AG04449 (cell line): ENCODE results near the gene GABBR2.

Experiments
- CTCF ChIA-PET: fragments of 350-600 bp; formaldehyde crosslinking; extraction: SDS; loops from one replicate; lab custom pipeline; 2021; ENCODE audit warnings: antibody characterized with exemption; lab: Yijun Ruan, JAX
- POLR2A ChIA-PET: fragments of 400-600, 350-600 bp; formaldehyde crosslinking; extraction: SDS; loops from one replicate; lab custom pipeline; 2020; ENCODE audit warnings: antibody characterized with exemption, inconsistent platforms; lab: Yijun Ruan, JAX
- DNase-seq: peaks from one replicate; pipeline ENCODE4 v3.0.0-alpha.2; 2010; ENCODE audit warnings: low read depth, low spot score
- H3K4me3 ChIP-seq: 2 replicates; pipeline ENCODE4 v1.5.1; 2011; ENCODE audit warnings: low read depth, mild to moderate bottlenecking, control low read depth, low read length
- TF ChIP-seq, protein P1 (sequence below): IDR thresholded peaks from one replicate; pipeline ENCODE4 v1.5.1; 2011; ENCODE audit warnings: mild to moderate bottlenecking, moderate library complexity, low read length, control low read depth, inconsistent platforms; ENCODE audit not compliant: insufficient read depth; ENCODE audit errors: missing control alignments

The GABBR2 gene

DNA sequence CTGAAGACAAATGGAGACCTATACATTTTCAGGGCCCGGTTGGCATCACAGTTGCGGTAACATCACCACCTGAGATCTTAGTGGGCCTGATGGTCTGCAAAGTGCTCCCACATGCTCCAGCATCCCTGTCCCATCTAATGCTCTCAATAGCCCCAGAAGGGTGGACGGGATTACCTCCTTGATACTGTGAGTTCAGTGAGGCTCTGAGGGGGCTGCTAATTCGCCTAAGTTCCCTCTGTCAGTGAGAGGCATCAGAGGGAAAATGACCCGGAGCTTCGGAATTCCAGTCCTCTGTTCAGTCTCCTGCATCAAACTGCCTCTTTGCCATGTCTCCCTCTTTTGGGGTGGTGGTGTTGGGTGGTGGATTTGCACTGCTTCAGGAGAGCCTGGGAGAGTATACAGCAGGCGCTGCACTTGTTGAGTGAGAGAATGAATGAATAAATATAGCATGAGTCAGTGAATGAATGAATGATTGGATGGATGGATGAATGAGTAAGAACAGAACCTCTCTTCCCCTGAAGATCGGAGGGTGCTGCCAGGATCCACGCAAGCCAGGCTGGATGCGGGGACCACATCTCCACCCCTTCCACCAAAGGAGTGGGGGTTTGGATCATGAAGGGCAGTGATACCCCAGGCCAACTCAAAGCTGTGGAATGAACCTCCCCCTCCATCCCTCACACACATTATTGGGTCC lies 141.0 kb downstream of the GABBR2 start:
- TF ChIP-seq, protein P1, sequence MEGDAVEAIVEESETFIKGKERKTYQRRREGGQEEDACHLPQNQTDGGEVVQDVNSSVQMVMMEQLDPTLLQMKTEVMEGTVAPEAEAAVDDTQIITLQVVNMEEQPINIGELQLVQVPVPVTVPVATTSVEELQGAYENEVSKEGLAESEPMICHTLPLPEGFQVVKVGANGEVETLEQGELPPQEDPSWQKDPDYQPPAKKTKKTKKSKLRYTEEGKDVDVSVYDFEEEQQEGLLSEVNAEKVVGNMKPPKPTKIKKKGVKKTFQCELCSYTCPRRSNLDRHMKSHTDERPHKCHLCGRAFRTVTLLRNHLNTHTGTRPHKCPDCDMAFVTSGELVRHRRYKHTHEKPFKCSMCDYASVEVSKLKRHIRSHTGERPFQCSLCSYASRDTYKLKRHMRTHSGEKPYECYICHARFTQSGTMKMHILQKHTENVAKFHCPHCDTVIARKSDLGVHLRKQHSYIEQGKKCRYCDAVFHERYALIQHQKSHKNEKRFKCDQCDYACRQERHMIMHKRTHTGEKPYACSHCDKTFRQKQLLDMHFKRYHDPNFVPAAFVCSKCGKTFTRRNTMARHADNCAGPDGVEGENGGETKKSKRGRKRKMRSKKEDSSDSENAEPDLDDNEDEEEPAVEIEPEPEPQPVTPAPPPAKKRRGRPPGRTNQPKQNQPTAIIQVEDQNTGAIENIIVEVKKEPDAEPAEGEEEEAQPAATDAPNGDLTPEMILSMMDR, result no peak
- no peak overlapping the region for H3K4me3 ChIP-seq
- no peak for DNase-seq
- CTCF ChIA-PET, result interaction anchor here (1.4 kb wide), 1 partner anchor 207 kb away, joined by 4 read pairs; no protein-coding TSS in a partner anchor
- POLR2A ChIA-PET, result no interaction called here

DNA sequence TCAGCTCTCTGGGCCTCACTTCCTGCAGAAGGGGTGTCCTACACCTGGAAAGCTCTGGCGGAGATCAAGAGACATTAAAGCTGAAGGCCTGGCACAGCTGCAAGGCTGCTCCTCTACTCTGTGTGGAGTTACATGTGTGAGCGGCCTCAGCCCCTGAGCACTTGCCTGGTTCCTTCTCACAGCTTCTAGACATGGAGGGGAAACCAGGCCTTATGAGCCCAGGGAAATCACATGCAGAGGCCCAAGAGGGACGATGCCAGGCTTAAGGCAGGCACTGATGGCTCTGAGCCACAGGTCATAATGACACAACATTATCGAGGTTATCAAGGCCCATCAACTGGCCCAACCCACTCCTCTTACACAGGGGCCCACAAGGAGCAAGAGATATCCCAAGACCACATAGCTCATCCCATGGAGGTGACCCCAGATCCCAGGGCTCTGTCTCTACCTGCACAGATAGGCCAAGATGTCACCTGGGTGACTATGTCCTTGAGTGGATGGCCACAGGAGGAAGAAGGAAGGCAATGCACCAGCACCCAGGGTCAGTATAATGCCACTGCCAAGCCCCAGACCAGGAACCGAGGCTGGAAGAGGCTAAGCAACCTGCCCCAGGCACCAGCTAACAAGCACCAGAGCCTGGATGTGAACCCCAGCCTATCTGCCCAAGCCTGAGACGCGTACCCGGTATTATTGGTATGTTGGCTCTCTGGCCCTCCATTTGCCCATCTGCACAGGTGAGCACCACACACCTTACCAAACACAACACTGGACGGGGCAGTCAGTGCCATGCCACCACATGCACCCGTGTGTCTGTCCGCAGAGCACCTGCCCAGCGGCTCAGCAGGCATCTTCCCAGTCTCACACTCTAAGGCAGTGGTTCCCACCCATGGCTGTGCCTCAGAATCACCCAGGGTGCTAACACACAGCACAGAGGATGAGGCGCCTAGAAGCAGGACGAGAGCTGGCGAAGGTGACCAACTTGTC lies 143.3 kb downstream of the GABBR2 start:
- POLR2A ChIA-PET, result no interaction called here
- TF ChIP-seq, protein P1, result no peak
- no peak overlapping the region for H3K4me3 ChIP-seq
- CTCF ChIA-PET, result no interaction called here
- DNase-seq, result no peak

DNA sequence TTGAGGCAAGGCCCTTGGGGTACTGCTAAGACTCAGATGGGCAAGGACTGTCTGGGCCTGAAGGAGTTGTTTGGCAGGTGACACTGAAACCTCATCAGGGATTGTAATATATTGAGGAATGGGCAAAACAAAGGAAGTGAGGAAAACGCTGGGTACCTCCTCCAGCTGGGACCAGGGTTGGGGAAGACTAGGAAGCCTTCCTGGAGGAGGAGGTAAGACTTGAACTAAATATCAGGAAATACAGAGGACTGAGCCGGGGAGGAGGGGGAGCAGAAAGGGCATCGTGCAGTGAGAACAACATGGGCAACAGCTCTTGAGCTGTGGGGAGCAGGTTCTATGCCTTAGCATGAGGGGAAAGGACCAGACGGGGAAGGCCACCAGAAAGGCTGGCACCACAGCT lies 144.0 kb downstream of the GABBR2 start:
- no peak for DNase-seq
- H3K4me3 ChIP-seq, result no peak overlapping the region
- CTCF ChIA-PET, result no interaction called here
- TF ChIP-seq, protein P1, result no peak
- POLR2A ChIA-PET, result no interaction called here

DNA sequence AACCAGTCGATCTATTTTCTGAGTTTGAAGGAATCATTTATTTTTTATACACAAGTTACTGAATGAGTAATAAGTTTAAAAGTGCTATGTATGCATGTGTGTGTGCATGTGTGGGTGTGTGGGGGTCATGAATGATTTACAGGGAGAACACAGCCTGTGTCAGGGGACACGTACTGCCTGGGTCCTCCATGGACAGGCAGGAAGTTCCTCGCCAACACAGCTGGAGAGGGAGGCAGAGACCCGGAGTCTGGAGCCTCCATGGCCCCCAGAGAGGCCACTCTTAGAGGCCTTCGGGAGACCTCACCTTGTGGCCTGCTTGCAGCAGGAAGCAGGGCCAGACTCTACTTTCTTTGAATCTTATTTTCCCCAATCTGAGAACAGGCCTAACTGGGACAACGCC lies 144.7 kb downstream of the GABBR2 start:
- CTCF ChIA-PET, result no interaction called here

DNA sequence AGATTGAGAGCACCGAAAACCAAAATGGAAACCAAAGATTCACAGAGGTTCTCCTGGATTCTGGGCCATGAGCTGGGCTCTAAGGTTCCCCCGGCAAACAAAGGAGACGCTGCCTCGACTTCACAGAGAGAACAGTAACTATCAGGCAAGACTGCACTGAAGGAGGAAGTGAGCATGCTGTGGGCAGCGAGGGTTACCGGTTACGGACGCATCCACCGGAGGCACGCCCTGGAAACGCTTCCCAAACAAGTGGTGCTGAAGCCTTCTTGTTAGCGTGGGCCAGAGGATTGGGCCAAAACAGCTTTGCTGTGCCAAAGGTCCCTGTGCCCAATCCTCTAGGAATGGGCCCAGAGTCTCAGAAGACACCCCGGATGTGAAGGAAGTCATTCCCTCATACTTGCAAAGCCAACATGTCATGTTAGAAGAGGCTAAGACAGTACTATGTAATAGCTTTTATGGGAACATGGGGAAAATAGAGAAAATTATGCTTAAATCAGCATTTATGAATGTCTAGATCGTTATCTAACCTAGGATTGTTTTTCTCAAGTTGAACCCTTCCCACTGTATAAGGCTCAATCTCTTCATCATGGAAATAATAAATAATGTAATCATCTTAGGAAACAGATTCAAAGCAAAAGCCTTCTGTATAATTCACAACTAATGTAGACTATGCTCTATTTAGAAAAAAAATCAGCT lies 145.4 kb downstream of the GABBR2 start:
- DNase-seq, result no peak
- TF ChIP-seq, protein P1, result no peak
- POLR2A ChIA-PET, result no interaction called here
- H3K4me3 ChIP-seq, result no peak overlapping the region
- CTCF ChIA-PET, result no interaction called here

More for the DNA sequence above, 144.7 kb downstream of the GABBR2 start:
- TF ChIP-seq, protein P1, result no peak
- no peak for DNase-seq
- no peak overlapping the region for H3K4me3 ChIP-seq
- POLR2A ChIA-PET, result no interaction called here
